T-helper 1 cell (primary cell): ENCODE results near the gene CYP2W1.

ENCODE experiments used
- DNase-seq, 5 donors: peaks; one replicate each; pipeline ENCODE4 v3.0.0-alpha.2; 2012 to 2020

CYP2W1 gene

DNA sequence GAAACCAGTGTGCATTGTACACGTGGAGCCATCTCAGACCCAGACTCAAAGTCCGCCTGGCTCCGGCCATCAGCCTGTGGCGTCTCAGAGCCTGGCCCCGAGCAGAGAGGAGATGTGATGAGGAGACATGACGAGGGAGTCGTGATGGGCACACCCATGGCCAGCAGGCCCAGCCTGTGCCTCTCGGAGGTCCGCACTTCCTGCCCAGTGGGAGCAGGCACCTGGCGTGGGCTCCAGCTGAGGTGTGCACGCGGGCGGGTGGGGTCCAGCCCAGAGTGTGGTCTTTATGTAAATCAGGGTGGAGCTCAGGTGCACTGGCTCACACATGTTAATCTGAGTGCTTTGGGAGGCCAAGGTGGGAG, 35.3 kb downstream of the CYP2W1 start:
- DNase-seq: no peak

DNA sequence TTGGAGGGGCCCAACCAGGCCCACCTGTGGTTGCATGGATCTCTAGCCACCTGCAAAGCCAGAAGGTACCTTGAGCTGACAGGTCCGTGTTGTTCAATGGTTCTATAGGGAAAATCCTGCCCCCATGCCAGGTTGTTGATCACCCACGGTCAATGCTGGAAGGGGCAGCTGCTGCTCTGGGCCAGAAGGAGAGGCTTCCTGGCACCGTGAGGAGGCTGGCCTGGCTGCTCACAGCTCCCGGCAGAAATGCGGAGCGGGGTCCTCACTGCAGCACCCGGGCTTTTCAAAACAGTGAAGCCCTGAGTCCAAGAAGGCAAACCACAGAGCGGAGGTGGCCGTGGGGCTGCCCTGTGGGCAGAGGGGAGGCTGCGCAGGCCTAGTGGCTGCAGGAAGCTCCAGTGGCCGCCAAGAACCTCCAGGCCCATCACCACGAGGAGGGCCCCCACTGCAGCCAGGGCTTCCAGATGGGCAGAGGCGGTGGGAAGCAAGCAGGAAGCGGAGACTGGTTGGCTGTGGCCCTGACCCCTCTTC, 36.3 kb downstream of the CYP2W1 start:
- no peak for DNase-seq

DNA sequence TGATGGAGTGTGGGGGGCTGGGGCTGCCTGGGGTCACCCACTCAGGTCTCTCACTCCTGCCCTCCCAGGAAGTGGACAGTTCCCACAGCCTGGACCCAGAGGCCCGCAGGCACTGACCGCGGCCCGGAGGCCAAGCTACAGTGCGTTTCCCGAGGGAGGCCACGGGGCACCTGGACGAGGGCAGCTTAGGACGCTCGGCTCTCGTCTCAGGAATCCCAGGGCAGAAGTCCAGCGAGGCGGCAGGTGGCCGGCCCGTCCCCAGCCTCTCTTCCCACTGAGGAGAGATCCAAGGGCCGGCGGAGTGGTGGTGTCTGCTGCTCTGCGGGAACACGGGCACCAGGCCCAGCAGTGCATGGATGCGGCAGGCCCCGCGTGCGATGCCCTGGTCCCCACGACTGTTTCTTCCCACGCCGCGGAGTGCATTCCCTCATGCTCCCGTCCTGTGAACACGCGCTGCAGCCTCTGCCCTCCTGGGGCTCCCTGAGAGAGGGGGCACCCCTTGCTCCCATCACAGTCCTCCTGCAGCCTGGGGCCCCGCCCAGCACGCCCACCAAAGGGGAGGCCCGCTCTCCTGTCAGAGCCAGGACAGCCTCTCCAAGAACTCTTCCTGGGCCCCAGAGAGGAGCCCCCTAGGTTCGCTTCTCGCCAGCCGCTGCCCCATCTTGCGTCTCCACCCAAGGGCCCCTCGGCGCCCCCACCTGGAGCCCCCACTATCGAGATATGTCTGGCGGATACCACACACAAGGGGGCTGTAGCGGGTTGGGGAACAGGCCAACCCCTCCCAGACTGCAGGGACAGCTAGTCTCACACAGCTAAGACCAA, 37.0 kb downstream of the CYP2W1 start:
- DNase-seq: no peak

DNA sequence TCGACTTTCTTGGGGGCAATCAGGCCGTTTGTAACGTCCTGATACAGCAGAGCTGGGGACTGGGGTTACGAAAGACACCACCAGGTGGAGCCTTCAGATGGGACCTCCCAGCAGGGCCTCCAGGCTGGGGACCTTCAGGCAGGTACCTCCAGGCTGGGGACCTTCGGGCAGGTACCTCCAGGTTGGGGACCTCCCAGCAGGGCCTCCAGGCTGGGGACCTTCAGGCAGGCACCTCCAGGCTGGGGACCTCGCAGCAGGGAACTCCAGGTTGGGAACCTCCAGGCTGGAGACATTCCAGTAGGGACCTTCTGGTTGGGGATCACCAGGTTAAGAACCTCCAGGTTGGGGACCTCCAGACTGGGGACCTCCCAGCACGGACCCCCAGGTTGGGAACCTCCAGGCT, 37.9 kb downstream of the CYP2W1 start:
- DNase-seq: no peak

DNA sequence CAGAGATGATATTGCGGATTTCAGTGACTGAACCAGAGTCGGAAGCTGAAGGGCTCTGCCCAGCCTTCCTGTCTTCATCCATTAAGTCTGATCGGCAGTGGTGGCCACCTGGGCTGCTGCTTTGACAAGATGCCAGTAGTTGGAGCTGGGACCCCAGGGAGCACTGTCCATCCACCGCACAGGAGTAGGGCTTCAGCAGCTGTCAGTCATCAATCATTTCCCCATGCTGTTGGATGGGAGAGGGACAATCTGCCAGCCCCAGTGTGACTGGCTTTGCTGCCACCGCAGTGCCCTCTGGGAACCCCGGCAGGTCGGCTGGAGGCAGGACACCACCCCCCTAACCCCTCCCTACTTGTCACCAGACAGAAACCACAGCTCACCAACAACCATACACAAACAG, 38.4 kb downstream of the CYP2W1 start:
- no peak for DNase-seq

DNA sequence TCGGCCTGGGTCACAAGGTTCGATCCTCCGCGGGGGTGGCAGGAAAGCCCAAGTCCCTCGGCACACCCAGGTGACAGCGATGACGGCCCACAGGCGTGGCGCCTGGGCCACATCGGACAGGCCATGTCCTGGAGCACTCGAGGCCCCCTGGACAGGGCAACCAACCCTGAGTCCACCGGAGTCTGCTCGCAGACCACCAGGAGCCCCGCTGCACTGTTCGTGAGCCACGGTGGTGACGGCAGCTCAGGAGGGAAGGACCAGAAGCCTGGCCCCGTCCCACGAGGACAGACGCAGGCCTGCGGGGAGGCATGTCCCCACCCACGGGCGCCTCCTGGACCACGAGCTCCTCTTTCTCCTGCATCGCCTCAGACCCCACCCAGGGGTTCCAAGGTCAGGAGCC, 39.0 kb downstream of the CYP2W1 start:
- DNase-seq: no peak

DNA sequence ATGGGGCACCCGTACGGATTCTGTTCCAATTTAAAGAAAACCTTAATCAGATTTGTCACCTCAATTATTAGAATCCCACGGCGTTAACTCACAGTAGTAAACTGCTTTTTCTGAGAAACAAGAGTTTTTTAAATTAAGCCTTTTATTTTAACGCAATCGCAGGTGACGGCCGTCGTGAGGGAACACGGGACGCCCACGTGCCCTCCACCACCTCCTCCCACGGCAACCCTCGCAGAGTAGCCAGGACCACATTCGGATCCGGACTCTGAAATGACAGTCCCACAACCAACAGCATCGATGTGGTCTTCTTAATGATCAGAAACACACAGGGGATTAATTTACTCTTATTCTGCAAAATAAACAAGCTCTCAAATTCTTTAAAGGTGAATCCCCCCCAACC, 39.4 kb downstream of the CYP2W1 start:
- no peak for DNase-seq

DNA sequence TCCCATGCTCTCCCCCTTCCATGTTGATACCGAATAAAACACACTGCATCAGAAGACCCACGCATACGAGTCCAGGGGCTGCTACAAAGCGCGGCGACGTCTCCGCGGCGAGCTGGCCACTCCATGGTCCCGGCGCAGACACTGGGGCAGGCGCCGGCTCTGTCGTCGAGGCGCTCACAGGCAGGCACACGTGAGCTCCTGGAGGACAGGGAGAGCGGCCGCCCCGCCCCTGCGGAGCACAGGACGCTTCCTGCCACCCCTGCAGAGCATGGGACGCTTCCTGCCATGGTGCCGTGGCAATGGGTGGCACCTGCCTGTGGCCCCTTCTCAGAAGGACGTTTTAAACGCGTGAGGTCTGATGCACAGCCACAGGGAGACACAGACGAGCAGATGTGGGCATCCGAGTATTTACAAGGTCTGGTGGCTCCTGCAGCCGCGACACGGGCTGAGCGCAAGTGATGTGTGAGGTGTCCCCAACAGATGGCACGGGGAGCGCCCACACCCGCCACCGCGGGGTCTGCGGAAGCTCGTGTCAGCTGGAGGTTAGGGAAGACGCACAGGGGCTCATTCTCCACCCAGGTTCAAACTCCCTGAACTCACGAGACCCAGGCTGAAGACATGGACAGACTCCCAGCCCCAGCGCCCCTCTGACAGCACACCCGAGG, 40.0 kb downstream of the CYP2W1 start:
- no peak for DNase-seq

DNA sequence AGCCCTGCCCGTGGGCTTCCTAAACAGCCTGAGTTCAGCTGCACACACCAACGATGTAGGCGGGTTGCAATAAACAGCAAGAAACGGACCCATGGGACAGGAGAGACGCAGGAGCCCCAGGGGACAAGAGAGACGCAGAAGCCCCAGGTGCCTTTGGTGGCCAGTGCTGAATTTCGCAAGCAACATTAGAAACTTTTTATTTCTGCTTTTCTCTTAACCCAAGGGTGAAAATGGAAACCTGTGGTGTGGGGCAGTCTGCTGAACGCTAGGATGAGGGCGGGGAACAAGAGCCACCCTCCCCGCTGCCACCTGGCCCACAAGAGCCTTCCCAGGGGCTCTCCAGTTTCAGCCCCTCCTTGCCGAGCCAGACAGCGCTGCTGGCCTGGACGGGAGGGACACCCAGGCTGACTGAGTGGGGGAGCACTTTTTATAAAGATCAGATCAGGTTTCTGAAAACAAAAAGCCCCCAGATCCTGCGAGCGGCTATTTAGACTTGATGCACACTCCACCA, 41.4 kb downstream of the CYP2W1 start:
- no peak for DNase-seq

DNA sequence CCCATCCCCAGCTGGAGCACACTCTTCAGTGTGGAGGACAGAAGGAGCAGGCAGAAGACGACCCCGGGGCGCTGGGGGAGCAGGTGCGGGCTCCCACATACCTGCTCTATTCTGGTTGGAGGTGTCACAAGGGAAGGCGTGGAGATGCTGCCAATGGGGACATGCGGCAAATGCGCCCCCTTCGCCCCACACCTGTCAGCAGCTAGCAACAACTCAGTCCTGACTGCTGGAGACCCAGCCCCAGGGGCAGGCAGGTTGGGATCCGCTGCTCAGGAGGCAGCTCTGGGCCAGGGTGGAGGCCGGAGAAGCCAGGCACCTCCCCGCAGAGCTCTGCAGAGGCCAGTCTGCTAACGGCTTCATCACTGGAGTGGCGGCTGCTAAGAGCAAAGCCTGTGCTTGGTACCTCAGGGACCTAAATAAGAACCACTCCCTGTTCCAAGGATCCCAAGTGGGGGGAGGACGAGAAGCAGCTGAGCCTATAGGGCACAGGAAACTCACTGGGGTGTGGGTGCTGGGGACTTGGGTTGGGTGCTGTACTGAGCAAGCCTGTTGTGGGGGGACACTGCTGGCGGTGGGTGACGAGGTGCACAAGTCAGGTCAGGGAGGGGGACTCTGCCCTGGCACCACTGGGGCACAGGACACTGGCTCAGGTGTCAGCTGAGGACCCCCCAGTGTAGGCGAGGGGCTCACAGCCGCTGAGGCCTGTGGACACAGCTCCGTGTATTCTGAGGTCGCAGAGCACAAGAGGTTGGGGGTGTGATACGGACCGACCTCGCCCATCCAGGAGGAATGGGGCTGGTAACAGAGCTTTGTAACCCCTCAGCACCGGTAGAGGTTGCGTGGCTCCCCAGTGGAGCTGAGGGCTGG, 42.1 kb downstream of the CYP2W1 start:
- no peak for DNase-seq

DNA sequence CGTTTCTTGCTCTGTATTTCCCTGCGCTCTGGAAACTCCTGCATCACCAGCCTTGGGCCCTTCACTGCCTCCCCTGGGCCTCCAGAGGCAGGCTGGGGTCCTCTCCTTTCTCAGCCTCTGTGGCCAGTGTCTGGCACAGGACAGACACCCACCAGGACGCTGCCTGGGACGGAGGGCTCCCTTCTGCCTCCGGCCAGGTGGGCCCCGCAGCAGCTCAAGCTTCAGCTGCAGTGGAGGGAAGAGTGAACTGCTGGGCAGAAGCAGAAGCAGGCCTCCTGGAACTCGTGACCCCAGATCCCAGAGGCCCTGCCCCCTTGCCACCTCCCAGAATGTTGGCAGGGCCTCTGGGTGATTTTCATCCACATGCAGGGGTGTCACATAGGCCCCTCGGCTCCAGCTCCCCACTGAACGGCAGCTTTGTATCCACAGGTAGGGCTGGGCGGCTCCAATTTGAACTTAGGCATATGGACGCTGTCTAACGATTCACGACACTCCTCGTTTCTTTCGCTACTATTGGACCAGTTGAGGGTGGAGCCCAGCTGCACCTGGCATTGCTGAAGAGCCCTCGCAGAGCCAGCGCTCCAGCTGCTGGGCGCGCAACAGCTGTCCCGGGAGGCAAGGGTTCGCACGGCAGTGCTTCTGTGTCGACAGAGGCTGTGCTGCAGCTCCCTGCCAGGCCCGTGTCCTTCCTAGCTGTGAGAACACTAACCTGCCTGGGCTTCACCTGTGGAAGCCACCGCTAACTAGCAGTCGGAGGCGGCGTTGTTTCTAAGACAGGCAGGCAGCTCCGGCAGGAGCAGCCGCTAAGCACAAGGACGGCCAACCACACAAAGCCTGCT, 43.0 kb downstream of the CYP2W1 start:
- no peak for DNase-seq

DNA sequence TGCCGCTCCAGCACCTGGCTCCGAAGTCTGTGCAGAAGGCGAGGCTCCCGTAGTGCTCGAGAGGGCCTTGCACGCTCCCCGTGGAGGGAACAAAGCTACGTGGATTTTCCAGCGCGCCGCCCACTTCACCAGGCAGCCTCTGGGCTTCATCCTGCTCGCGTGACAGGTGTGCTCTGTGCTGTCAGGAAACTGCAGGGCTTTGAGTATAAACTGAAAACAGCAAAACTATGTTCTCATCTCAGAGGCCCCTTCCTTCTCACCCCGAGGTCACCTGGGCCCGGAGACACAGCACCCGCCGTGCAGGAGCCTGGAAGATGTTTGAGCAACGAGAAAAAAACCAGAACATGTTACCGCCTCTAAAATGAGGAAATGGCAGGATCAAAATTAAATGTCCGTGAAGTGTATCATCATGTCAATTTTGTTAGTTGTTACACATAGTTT, 43.8 kb downstream of the CYP2W1 start:
- no peak for DNase-seq

DNA sequence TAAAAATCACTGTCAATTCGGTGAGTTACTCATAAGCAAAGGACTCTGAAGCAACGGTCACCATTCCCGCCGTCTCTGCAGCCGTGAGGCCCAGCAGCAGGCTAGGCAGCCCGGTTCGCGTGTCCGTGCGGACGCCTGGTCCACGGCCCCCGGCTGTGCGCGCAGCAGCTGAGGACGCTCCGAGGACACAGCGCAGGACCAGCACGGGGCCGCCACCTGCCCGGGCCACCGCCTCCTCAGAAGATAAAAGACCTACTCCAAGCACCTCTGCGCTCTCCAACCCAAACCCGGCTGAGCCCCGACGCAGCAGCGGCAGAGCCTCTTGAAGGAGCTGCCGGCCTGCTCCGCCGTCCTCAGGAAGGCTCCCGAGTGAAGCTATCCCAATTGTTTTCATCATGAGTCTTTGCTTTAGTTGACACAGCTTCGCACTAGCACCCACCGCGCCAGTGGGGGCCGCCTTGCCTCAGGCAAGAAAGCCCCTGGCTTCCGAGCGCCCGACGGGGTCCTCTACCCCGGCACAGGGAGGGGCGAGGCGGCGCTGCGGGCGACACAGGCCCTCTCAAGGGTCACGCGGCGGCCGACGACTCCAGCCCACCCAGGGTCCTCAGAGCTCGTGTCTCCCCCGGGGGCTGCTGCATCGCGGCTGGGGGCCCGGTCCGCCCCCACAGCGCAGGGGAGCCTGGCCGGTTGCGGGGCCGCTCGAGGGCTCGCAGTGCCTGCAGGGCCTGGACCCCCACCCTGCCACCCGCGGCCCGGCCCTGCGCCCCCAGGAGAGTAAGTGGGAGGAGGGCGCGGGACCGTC, 44.5 kb downstream of the CYP2W1 start:
- DNase-seq: no peak

DNA sequence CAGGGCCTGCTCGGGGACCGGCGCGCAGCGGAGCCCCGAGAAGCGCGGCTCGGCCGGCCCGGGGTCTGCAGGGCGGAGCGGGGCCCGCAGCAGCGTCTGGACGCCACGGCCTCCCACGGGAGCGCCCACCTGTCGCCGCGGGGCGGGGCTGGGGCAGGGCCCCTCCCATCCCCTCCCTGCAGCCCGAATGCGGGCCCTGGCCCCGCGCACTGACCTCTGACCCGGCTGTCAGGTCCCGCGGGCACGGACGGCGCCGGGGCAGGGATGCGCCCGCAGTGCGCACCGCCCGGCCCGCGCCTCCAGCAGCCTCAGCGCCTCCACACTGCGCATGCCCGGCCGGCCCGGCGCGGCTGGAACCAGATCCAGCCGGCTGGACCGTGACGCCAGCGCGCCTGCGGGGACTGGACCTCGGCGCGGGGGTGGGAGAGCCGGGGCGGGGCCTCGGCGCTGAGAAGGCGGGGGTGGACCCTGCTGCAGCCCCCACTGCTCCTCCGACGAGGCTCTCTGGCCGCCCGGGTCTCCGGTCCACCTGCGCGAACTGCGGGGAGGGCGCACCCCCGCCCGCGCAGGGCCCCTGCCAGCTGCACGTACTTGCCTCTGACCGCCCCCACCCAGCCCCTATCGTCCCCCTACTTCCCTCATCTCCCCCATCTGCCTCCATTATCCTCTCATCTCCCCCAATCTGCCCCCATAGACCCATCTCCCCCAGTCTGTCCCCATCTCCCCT, 45.2 kb downstream of the CYP2W1 start:
- DNase-seq: peak; percentile 72 to 86 (median 74)

DNA sequence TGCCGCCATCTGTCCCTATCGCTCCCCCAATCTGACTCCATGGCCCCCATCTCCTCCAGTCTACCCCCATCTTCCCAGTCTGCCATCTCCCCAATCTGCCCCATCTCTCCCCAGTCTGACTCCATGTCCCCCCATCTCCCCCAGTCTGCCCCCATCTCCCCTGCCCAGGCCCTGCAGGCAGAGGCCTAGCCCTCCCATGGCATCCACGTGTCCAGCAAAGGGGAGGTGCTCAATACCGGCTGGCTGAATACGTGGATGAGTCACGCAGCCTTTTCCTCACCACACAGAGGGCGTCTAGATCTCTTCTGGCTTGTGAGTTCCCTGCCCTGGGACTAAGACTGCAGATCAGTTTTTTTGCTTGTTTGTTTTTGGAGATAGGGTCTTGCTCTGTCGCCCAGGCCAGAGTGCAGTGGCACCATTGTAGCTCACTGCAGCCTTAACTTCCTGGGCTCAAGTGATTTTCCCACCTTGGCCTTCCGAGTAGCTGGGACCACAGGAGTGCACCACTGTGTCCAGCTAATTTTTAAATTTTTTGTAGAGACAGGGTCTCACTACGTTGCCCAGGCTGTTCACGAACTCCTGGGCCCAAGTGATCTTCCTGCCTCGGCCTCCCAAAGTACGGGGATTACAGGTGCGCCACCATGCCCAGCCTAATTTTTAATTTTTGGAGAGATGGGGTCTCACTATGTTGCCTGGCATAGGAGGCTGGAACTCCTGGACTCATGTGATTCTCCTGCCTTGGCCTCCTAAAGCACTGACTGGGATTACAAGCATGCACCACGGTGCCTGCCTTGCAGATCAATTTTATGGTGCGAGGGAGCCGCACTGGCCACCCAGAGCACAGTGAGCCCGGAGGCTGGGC, 46.0 kb downstream of the CYP2W1 start:
- DNase-seq: peak in 4 of 5 donors; percentile 48 to 71 (median 52)

DNA sequence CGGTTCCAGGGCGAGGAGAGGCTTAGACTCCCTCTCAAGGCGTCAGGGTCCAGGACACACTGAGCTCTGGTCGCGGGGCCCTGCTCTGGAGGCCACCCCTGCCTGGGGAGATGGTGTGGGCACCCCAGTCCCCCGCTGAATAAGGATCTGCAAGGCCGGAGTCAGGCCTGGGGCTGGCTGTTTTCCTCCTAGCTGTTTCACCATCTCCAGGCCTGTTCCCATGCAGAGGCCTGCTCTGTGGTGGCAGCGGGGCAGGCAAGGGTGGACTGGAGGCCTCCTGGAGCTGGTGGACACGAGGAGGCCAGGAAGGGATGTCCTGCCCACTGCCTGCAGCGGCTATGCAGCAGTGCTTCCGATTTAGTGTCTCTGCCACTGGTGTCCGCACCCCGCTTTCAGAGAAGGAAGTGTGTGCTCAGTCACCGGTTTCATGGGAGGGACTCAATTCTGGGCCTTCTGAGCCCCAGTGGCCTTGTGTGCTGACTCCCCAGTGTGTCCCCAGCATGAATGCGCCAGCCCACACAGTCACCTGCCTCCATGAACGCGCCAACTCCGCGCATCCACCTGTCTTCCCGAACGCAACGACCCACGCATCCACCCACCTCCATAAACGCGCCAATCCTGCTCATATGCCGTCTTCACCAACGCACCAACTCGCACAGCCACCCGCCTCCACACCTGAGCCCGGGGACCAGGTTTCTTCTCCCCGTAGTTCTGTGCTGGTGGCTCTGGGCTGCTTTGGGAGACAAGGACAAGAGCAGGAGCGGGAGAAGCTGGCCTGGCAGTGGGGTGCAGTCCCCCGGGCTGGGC, 46.9 kb downstream of the CYP2W1 start:
- no peak for DNase-seq

DNA sequence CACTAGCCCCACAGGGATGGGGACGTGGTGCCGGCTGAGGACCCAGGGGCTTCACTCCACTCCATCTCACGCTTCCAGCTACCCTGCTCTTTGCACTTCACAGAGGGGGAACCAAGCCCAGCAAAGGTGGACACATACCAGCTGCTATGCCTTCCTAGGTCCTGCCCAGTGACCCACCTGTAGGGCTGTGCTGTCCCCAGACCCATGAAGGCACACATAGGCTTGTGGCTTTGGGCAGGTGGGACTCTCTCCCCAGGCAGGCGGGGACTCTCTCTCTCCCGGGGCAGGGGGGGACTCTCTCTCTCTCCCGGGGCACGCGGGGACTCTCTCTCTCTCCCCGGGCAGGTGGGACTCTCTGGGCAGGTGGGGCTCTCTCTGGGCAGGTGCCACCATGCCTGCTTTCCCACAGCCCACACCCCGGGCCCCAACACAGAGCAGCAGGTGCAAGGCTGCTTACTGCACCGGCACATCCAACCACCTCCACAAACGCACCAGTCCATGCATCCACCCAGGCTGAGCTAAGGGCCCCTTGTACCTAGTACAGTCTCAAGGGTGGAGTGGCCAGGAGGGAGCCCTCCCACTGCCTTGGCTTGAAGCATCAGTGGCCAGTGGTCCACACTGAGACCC, 47.6 kb downstream of the CYP2W1 start:
- no peak for DNase-seq
